GM18907 (cell line): ENCODE measurements around the gene CCDC17.

Source experiments
- ATAC-seq: cut with Tn5 transposase; IDR thresholded peaks from one replicate; pipeline ENCODE4 v1.9.1; 2021; ENCODE audit warnings: mild to moderate bottlenecking, moderate library complexity; ENCODE audit not compliant: unreplicated experiment

The CCDC17 gene

DNA sequence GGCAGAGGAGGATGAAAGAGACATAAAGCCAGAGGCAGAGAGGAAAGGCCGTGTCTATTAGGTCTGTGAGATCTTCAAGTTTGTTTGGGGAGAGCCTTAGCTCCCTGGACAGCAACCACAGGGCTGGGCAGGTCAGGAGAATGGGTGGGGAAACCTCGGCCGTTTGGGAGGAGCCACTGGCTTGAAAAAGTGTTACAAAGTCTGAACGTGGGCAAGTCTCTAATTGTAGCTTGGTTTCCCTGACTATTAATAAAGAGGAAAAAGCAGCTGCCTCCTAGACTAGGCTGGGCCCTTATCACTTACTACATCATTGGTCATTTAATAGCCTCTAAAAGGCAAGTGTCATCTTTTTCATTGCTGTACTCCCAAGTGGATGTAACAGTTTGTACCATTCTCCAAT lies at the start of gene CCDC17:
Gene CCDC17, minus strand, starts transcription at position 83 of the 400 bp plus-strand sequence. CDS start 145 bp downstream, outside the sequence.
- ATAC-seq, result no peak

- ATAC-seq, result no peak
Observed at GRCh38 chr1:45669859-45670655, 46.2 kb upstream of the CCDC17 start.

- ATAC-seq, result no peak
Observed at GRCh38 chr1:45669379-45669778, 45.5 kb upstream of the CCDC17 start.

GRCh38 chr1:45668526-45668925 lies 44.7 kb upstream of the CCDC17 start:
- ATAC-seq, result no peak

- ATAC-seq, result no peak
Observed at GRCh38 chr1:45667321-45668111, 43.7 kb upstream of the CCDC17 start.

DNA sequence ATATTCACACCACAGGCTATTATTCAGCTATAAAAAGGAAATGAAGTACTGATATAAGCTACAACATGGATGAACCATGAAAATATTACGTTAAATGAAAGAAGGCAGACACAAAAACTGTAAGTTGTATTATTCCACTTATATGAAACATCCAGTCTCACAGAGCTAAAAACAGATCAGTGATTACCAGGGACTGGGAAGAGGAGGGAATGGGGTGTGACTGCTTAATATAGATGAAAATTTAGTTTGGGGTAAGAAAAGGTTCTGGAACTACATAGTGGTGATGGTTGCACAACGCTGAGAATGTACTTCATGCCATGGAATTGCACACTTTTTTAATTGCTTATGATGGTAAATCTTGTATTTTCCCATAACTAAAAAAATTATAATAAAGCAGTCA lies 43.0 kb upstream of the CCDC17 start:
- no peak for ATAC-seq

GRCh38 chr1:45660336-45660735 lies 36.5 kb upstream of the CCDC17 start:
- no peak for ATAC-seq

- no peak for ATAC-seq
Observed at GRCh38 chr1:45659222-45659621, 35.4 kb upstream of the CCDC17 start.

DNA sequence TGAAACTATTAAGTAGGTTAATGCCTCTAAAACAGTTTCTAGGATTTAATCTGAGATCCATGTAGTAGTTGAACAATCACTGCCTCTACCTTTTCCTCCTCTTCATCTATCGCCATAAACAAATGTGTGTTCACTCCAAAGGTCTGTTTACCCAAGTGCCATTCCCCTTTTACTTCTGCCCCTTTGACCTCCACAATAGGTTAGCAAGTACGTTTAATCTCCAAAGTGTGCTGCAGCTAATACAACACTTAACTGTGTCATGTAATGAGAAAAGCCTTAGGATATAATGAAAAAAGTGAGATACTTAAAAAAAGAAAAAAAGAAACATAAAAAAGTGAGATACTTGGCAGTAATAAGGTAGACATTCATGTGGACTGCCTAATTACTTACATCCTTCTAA lies 34.3 kb upstream of the CCDC17 start:
- no peak for ATAC-seq

DNA sequence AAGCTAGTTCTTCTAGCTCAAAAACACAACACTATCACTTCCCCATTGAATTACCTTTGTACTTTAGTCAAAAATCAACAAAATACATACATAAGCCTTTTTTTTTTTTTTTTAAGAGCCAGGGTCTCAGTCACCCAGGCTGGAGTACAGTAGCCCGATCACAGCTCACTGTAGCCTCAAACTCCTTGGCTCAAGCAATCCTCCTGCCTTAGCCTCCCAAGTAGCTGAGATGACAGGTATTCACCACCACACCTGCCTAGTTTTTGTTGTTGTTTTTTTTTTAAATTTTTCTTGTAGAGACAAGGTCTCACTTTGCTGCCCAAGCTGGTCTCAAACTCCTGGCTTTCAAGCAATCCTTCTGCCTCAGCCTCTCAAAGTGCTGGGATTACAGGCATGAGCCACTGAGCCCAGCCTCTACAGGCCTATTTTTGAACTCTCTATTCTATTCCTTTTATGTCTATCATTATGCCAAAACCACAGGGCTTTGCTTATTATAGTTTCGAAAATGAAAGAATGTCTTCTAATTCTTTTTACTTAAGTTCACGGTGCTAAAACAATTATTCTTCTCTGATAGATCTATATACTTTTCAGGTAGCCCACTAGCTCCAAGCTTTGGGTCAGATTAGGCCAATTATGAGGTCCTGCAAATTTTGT lies 32.8 kb upstream of the CCDC17 start:
- no peak for ATAC-seq

DNA sequence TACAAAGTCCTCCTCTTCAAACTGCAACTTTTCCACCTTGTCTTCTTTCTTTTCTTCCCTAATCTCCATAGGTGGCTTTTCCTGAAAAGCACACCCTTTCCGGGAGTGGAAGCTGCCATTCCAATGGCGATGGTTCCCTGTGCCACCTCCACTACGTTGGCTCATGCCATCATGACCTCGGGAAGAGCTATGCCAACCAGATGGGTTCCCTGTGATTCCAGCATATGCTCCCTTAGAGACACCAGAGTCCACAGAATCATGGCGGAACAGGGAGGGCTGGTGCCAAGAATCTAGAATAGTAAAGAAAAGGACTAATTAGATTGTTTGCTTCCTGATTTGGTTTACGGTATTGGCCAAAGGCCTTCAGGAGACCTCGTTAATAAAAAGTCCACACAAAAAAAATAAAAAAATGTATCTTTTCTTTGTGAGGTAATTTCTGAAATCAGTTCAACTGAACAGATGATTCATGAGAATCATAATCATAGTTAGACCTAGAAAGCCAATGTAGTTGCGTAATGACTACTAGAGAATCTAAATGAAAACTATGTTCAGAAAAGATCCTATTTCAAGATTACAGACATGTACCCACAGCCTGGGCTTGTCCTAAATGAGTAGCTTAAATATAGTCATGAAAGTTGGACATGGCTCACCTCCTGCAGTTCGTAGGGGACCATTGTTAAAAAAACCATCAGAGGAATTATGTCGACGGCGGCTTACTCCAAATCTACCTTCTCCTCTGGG lies 30.9 kb upstream of the CCDC17 start:
- ATAC-seq, result no peak

DNA sequence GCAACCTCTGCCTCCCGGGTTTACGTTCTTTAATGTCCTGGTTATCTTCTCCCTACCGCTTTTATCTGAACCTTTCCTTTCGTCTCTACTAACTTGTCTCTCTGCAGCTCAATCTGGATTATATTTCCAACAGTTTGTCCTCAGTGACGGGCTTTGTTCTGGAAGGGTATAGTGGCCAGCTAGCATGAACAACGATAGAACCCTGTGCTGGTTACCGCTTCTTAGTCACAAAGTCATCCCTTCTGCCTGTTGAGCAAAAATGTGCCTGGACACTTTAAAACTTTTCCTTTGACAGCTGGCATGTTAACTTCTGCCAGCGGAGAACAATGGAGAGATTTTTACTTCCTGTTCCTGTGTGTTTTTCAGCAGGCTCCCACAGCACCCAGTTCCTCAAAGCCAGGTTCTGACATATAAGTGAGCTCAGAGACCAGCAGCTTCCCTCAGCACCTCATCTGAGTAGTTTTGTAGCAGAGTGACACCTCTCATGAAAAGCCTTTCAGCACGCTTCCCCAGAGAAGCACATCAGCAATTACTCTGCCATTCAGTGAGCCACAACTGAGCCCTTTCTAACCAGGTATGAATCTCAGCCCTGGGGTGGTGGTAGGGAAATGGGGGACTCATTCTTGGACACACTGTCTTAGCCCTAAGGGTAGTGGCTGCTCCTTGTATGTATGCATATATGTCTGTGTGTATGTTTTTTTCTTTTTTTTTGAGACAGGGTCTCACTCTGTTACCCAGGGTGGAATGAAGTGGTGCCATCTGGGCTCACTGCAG lies 23.6 kb upstream of the CCDC17 start:
- no peak for ATAC-seq

DNA sequence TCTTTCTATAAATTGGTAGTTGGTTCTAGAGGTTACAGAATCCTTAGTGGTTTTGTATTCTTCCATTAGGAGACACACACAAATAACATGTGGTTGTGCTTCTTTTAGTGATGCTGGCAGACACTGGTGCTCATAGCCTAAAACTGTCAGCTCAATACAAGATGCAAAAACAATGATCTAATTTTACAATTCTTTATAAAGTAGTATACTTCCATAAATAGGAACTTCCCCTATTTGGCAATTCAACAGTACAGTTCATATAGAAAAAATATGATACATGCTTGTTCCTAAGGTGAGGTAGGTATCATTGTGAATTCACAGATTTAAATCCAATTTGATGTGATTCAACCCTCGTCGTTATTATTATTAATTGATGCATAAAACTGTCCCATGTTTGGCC lies 20.8 kb upstream of the CCDC17 start:
- no peak for ATAC-seq

DNA sequence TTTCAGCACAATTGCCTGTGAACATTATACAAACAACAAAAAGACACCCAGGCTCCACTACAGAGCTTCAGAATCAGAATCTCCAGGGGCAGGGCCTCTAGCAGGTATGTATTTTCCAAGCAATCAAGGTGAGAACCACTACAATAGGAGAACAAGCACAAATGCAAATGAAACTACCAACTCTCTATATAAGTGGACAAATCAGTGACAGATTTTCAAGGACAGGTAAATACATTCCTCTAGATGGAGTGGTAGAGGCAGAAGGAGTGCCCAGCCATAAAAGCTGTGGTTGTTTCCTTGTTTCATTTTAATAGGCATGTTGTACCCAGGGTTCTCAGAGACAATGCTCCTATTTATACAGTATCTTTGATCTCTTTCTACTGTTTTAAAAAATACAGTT lies 20.1 kb upstream of the CCDC17 start:
- no peak for ATAC-seq

- no peak for ATAC-seq
Observed at GRCh38 chr1:45643321-45643720, 19.5 kb upstream of the CCDC17 start.

DNA sequence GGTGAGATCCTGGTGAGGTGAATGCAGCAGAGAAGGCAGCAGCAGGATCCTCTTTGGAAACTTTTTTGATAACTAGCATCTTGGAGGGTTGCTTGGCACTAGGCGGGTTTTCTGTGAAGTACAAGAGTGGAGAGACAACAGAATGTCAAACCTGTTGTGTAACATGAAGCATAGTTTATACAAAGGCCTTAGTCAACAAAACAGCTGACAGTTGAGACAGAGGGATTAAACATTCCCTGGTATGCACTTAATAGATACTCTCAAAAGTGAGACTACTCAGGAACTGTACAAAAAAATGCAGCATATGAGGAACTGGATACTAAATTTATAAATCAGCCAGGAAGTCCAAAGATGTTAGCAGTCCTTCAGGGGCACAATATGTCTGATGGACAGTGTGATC lies 16.4 kb upstream of the CCDC17 start:
- no peak for ATAC-seq

GRCh38 chr1:45635211-45635610 lies 11.4 kb upstream of the CCDC17 start:
- no peak for ATAC-seq

DNA sequence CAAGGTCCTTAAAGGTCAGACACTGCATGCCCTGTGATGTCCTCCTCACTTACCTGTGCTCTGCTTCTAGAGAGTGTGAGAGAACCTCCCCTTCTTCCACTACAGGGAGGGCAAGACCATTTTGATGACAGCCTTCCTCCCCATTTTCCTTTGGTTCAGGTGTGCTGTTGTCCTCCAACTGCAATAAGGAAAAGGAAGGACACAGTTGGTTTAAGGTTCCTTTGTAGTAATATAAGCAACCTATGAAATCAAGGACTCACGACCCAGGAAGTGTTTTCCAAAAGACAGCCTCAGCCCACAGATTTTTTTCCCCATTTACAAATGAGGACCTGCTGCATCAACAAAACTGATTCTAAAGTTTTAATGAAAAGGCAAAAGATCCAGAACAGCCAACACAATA lies 6.6 kb upstream of the CCDC17 start:
- ATAC-seq, result no peak

- no peak for ATAC-seq
Observed at GRCh38 chr1:45629035-45629434, 5.2 kb upstream of the CCDC17 start.
